ENCODE measurements around the gene HPCAL4.

GRCh38 chr1:39649636-39650185, 41.5 kb downstream of the HPCAL4 start:
- TF ChIP-seq POLR2A (IDR thresholded peaks at IDR 0.05) = no peak
- TF ChIP-seq, protein P1, sequence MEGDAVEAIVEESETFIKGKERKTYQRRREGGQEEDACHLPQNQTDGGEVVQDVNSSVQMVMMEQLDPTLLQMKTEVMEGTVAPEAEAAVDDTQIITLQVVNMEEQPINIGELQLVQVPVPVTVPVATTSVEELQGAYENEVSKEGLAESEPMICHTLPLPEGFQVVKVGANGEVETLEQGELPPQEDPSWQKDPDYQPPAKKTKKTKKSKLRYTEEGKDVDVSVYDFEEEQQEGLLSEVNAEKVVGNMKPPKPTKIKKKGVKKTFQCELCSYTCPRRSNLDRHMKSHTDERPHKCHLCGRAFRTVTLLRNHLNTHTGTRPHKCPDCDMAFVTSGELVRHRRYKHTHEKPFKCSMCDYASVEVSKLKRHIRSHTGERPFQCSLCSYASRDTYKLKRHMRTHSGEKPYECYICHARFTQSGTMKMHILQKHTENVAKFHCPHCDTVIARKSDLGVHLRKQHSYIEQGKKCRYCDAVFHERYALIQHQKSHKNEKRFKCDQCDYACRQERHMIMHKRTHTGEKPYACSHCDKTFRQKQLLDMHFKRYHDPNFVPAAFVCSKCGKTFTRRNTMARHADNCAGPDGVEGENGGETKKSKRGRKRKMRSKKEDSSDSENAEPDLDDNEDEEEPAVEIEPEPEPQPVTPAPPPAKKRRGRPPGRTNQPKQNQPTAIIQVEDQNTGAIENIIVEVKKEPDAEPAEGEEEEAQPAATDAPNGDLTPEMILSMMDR (IDR thresholded peaks at IDR 0.05) = no peak

All from thyroid gland (tissue), 4 donors.